HCT116 (cell line): ENCODE data around the gene TACC2. TPM values are rescaled to one million over a fixed set of nuclear protein-coding genes. Genes with fewer than 3 reads are reported as not detected.

ENCODE experiments used
- ATAC-seq: fragments of 200-7000 bp; cut with Tn5 transposase; 2 replicates; pipeline ENCODE4 v1.9.1; 2020; ENCODE audit warnings: mild to moderate bottlenecking, moderate library complexity
- BruUV-seq: library from RNA; stranded (reverse); fragments of 400-500 nt; replicated peaks from 2 replicates; lab custom pipeline; 2021; lab: Mats Ljungman, UMichigan
- CTCF ChIA-PET: fragments of 300-600 bp; sonication (Branson Sonifier 250); formaldehyde crosslinking; loops from one replicate; lab custom pipeline; 2021; ENCODE audit warnings: antibody characterized with exemption; lab: Charles Lee
- POLR2A ChIA-PET: fragments of 300-600, 350-600 bp; sonication (Branson Sonifier 250); formaldehyde crosslinking; loops from one replicate; lab custom pipeline; 2021; ENCODE audit warnings: antibody characterized with exemption; lab: Charles Lee
- RAD21 ChIA-PET, 2 experiments: fragments of 300-600 bp; sonication (Branson Sonifier 250); formaldehyde crosslinking; loops; one replicate each; lab custom pipeline; 2023; ENCODE audit warnings: low total read pairs in 2 of 2; ENCODE audit not compliant: uncharacterized antibody in 2 of 2, unreplicated experiment in 2 of 2, low non-redundant PET in 1 of 2; lab: Charles Lee
- DNase-seq: peaks from one replicate; pipeline ENCODE4 v3.0.0-alpha.2; 2010; ENCODE audit warnings: low read depth, low spot score
- H2AFZ ChIP-seq: fragments of 200-600 bp; shearing (Covaris generic), sonication (generic); 2 replicates; pipeline ENCODE4 v1.6.1; 2017; ENCODE audit warnings: low read depth, mixed run types, mixed read lengths, antibody characterized with exemption, low read length; ENCODE audit not compliant: poor library complexity, severe bottlenecking
- H3K27ac ChIP-seq: 2 replicates; pipeline ENCODE4 v1.5.1; 2012; ENCODE audit warnings: low read depth, low read length
- H3K27me3 ChIP-seq: fragments of 200-600 bp; sonication (generic); 2 replicates; pipeline ENCODE4 v1.6.1; 2016; ENCODE audit warnings: mixed run types, low read length, mixed read lengths; ENCODE audit not compliant: insufficient read depth
- H3K36me3 ChIP-seq, 2 experiments: fragments of 200-500 bp in 1 of 2; fragments of 200-600 bp in 1 of 2; sonication (Bioruptor generic) in 1 of 2; sonication (generic) in 1 of 2; 2 replicates each; pipeline versions ENCODE4 v1.5.1 to v1.6.1; 2014 to 2016; ENCODE audit warnings: low read length in 2 of 2, inconsistent platforms in 1 of 2, mixed read lengths in 1 of 2, mixed run types in 1 of 2; ENCODE audit not compliant: insufficient read depth in 2 of 2, control insufficient read depth in 1 of 2
- H3K4me1 ChIP-seq, 2 experiments: fragments of 200-600 bp in 1 of 2; sonication (generic) in 1 of 2; 2 replicates each; pipeline versions ENCODE4 v1.5.1 to v1.6.1; 2012 to 2017; ENCODE audit warnings: low read length in 2 of 2, inconsistent platforms in 1 of 2, mild to moderate bottlenecking in 1 of 2, mixed read lengths in 1 of 2, mixed run types in 1 of 2, moderate library complexity in 1 of 2; ENCODE audit not compliant: insufficient read depth in 2 of 2, control insufficient read depth in 1 of 2
- H3K4me2 ChIP-seq: fragments of 200-600 bp; sonication (generic); 2 replicates; pipeline ENCODE4 v1.6.1; 2017; ENCODE audit warnings: mixed run types, low read length, mixed read lengths
- H3K4me3 ChIP-seq, 2 experiments: fragments of 200-600 bp in 1 of 2; sonication (generic) in 1 of 2; replicated peaks in 1 of 2; 2 replicates each; pipeline ENCODE4 v1.5.1; 2011 to 2016; ENCODE audit warnings: low read length in 2 of 2, control low read depth in 1 of 2, low read depth in 1 of 2, mild to moderate bottlenecking in 1 of 2, mixed read lengths in 1 of 2, mixed run types in 1 of 2
- H3K79me2 ChIP-seq: fragments of 200-600 bp; sonication (generic); 2 replicates; pipeline ENCODE4 v1.6.1; 2017; ENCODE audit warnings: mild to moderate bottlenecking, mixed run types, low read length, moderate library complexity, mixed read lengths; ENCODE audit not compliant: insufficient read depth
- H3K9ac ChIP-seq: fragments of 200-600 bp; sonication (generic); 2 replicates; pipeline ENCODE4 v1.6.1; 2016; ENCODE audit warnings: low read length, mixed read lengths
- H3K9me2 ChIP-seq: fragments of 200-600 bp; sonication (generic), shearing (Covaris generic); 2 replicates; pipeline ENCODE4 v1.6.1; 2017; ENCODE audit warnings: mixed run types, mild to moderate bottlenecking, moderate library complexity; ENCODE audit not compliant: insufficient read depth
- H3K9me3 ChIP-seq, 2 experiments: fragments of 200-500 bp in 1 of 2; fragments of 200-600 bp in 1 of 2; sonication (Bioruptor generic) in 1 of 2; sonication (generic) in 1 of 2; 2 replicates each; pipeline ENCODE4 v1.6.1; 2014 to 2017; ENCODE audit warnings: low read length in 2 of 2, mixed read lengths in 2 of 2, inconsistent platforms in 1 of 2, low read depth in 1 of 2, mild to moderate bottlenecking in 1 of 2, mixed run types in 1 of 2, moderate library complexity in 1 of 2; ENCODE audit not compliant: control insufficient read depth in 1 of 2, insufficient read depth in 1 of 2
- H4K20me1 ChIP-seq: fragments of 200-600 bp; sonication (generic), shearing (Covaris generic); 2 replicates; pipeline ENCODE4 v1.6.1; 2017; ENCODE audit warnings: mixed run types, mild to moderate bottlenecking, moderate library complexity; ENCODE audit not compliant: insufficient read depth
- CBX3 ChIP-seq: IDR thresholded peaks from 2 replicates; pipeline ENCODE4 v1.6.1; 2012; ENCODE audit warnings: low read depth
- CEBPB ChIP-seq: IDR thresholded peaks from 2 replicates; pipeline ENCODE4 v1.6.1; 2012; ENCODE audit warnings: low read depth
- EGR1 ChIP-seq: IDR thresholded peaks from 2 replicates; pipeline ENCODE4 v1.6.1; 2012; ENCODE audit warnings: low read depth
- EZH2phosphoT487 ChIP-seq: fragments of 200-600 bp; IDR thresholded peaks from 2 replicates; pipeline ENCODE4 v1.6.1; 2018; ENCODE audit warnings: antibody characterized with exemption, borderline replicate concordance
- JUND ChIP-seq: IDR thresholded peaks from 2 replicates; pipeline ENCODE4 v1.6.1; 2012
- POLR2AphosphoS5 ChIP-seq: IDR thresholded peaks from 2 replicates; pipeline ENCODE4 v1.6.1; 2011; ENCODE audit warnings: mild to moderate bottlenecking, low read depth, low read length, moderate library complexity
- RAD21 ChIP-seq: IDR thresholded peaks from 2 replicates; pipeline ENCODE4 v1.6.1; 2012; ENCODE audit warnings: low read depth, mild to moderate bottlenecking
- SIN3A ChIP-seq: IDR thresholded peaks from 2 replicates; pipeline ENCODE4 v1.6.1; 2012; ENCODE audit warnings: low read depth
- SP1 ChIP-seq: IDR thresholded peaks from 2 replicates; pipeline ENCODE4 v1.6.1; 2012; ENCODE audit warnings: low read depth
- TCF7L2 ChIP-seq: IDR thresholded peaks from 2 replicates; pipeline ENCODE4 v1.7.0; 2011; ENCODE audit warnings: borderline replicate concordance, inconsistent platforms; ENCODE audit not compliant: insufficient read depth, insufficient read length; ENCODE audit errors: extremely low read depth
- YY1 ChIP-seq: IDR thresholded peaks from 2 replicates; pipeline ENCODE4 v1.6.1; 2011; ENCODE audit warnings: low read length, low read depth, moderate library complexity, mild to moderate bottlenecking; ENCODE audit not compliant: insufficient replicate concordance; ENCODE audit errors: extremely low read depth
- ZNF274 ChIP-seq: fragments of 200-500 bp; sonication (Bioruptor generic); IDR thresholded peaks from 2 replicates; pipeline ENCODE4 v1.6.1; 2014; ENCODE audit warnings: mild to moderate bottlenecking, low read depth, low read length, inconsistent platforms
- intact Hi-C: fragments of 100-400 bp; cut with micrococcal nuclease; formaldehyde crosslinking; loops from 2 replicates; pipeline ENCODE4 v1.10.0; 2022
- total RNA-seq: library from RNA; stranded (reverse); gene quantifications from one replicate; pipeline ENCODE4 v1.2.1, GENCODE V29; 2021; ENCODE audit not compliant: unreplicated experiment
- TF ChIP-seq, protein P1 (sequence below): IDR thresholded peaks from 2 replicates; pipeline ENCODE4 v1.6.1; 2012
- TF ChIP-seq, protein P2 (sequence below): IDR thresholded peaks from 2 replicates; pipeline ENCODE4 v1.6.1; 2012; ENCODE audit warnings: low read depth
- TF ChIP-seq, protein P3 (sequence below): IDR thresholded peaks from 2 replicates; pipeline ENCODE4 v1.6.1; 2012
- TF ChIP-seq, protein P4 (sequence below), 3 experiments: fragments of 200-600 bp in 1 of 3; sonication (generic) in 1 of 3; IDR thresholded peaks in 2 of 3; conservative IDR thresholded peaks in 1 of 3; 2 replicates each; pipeline ENCODE4 v1.5.1; 2012 to 2017; ENCODE audit warnings: low read depth in 2 of 3, low read length in 2 of 3, antibody characterized with exemption in 1 of 3, borderline replicate concordance in 1 of 3, control low read depth in 1 of 3, mild to moderate bottlenecking in 1 of 3, mixed read lengths in 1 of 3, mixed run types in 1 of 3, moderate library complexity in 1 of 3; ENCODE audit not compliant: insufficient read depth in 1 of 3
- TF ChIP-seq, protein P5 (sequence below): IDR thresholded peaks from 2 replicates; pipeline ENCODE4 v1.6.1; 2011; ENCODE audit warnings: mild to moderate bottlenecking, low read length, moderate library complexity; ENCODE audit not compliant: insufficient replicate concordance; ENCODE audit errors: extremely low read depth

TACC2 gene
- total RNA-seq, 1 experiment from 2014 or later: 38.6 TPM

DNA sequence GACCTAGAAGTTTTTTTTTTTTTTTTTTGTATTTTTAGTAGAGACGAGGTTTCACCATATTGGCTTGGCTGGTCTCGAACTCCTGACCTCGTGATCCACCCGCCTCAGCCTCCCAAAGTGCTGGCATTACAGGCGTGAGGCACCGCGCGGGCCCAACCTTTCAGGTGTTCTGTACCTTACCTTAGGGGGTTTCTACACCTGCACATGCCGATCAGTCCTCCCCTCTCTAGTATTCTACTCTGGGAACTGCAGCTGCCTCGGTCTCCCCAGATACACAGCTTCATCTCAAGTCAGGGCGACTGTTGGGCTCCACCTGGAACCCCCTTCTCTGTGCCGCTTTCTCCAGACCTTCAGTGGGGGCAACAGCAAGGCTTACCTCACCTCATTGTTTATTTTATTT lies 79.9 kb downstream of the TACC2 start:
- no peak for ATAC-seq
- Histone ChIP-seq H3K27ac (no peak overlapping the region), H2AFZ (no peak overlapping the region), H3K79me2 (no peaks in the 10 kb centered on the region), H3K9me3 (no peaks in the 10 kb centered on the region; a peak in 1 of 4 replicates), H3K4me1 (peaks cover 17 to 18% of the 10 kb centered on the region in 2 experiments), H3K9me2 (no peaks in the 10 kb centered on the region), H3K4me3 (no peak overlapping the region), H3K4me2 (no peak overlapping the region)
- CTCF ChIA-PET: no interaction called here
- POLR2A ChIA-PET: interaction anchor here (0.5 to 1.2 kb wide), 2 partner anchors 10 to 17 kb away, joined by 3 read pairs; no protein-coding TSS in a partner anchor
- intact Hi-C loops: loop anchor here (10.0 kb wide), 1 partner anchor 636 kb away; no protein-coding TSS in a partner anchor
- DNase-seq: no peak
- TF ChIP-seq JUND (no peak), EGR1 (no peak), TCF7L2 (no peak), POLR2AphosphoS5 (no peak), CEBPB (no peak), RAD21 (no peak), SIN3A (no peak), YY1 (no peak), CBX3 (no peak), EZH2phosphoT487 (no peak), SP1 (no peak), ZNF274 (no peak)
- TF ChIP-seq, protein P1, sequence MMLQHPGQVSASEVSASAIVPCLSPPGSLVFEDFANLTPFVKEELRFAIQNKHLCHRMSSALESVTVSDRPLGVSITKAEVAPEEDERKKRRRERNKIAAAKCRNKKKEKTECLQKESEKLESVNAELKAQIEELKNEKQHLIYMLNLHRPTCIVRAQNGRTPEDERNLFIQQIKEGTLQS: no peak
- TF ChIP-seq, protein P2, sequence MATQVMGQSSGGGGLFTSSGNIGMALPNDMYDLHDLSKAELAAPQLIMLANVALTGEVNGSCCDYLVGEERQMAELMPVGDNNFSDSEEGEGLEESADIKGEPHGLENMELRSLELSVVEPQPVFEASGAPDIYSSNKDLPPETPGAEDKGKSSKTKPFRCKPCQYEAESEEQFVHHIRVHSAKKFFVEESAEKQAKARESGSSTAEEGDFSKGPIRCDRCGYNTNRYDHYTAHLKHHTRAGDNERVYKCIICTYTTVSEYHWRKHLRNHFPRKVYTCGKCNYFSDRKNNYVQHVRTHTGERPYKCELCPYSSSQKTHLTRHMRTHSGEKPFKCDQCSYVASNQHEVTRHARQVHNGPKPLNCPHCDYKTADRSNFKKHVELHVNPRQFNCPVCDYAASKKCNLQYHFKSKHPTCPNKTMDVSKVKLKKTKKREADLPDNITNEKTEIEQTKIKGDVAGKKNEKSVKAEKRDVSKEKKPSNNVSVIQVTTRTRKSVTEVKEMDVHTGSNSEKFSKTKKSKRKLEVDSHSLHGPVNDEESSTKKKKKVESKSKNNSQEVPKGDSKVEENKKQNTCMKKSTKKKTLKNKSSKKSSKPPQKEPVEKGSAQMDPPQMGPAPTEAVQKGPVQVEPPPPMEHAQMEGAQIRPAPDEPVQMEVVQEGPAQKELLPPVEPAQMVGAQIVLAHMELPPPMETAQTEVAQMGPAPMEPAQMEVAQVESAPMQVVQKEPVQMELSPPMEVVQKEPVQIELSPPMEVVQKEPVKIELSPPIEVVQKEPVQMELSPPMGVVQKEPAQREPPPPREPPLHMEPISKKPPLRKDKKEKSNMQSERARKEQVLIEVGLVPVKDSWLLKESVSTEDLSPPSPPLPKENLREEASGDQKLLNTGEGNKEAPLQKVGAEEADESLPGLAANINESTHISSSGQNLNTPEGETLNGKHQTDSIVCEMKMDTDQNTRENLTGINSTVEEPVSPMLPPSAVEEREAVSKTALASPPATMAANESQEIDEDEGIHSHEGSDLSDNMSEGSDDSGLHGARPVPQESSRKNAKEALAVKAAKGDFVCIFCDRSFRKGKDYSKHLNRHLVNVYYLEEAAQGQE: no peak
- TF ChIP-seq, protein P3, sequence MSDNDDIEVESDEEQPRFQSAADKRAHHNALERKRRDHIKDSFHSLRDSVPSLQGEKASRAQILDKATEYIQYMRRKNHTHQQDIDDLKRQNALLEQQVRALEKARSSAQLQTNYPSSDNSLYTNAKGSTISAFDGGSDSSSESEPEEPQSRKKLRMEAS: no peak
- TF ChIP-seq, protein P4, sequence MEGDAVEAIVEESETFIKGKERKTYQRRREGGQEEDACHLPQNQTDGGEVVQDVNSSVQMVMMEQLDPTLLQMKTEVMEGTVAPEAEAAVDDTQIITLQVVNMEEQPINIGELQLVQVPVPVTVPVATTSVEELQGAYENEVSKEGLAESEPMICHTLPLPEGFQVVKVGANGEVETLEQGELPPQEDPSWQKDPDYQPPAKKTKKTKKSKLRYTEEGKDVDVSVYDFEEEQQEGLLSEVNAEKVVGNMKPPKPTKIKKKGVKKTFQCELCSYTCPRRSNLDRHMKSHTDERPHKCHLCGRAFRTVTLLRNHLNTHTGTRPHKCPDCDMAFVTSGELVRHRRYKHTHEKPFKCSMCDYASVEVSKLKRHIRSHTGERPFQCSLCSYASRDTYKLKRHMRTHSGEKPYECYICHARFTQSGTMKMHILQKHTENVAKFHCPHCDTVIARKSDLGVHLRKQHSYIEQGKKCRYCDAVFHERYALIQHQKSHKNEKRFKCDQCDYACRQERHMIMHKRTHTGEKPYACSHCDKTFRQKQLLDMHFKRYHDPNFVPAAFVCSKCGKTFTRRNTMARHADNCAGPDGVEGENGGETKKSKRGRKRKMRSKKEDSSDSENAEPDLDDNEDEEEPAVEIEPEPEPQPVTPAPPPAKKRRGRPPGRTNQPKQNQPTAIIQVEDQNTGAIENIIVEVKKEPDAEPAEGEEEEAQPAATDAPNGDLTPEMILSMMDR (IDR thresholded peaks at IDR 0.05 in 2 of 3, conservative IDR thresholded peaks at IDR 0.05 in 1 of 3; ENCODE audit: borderline replicate concordance in 1 of 3, insufficient read depth in 1 of 3, low read depth in 2 of 3, low read length in 2 of 3): no peak
- TF ChIP-seq, protein P5, sequence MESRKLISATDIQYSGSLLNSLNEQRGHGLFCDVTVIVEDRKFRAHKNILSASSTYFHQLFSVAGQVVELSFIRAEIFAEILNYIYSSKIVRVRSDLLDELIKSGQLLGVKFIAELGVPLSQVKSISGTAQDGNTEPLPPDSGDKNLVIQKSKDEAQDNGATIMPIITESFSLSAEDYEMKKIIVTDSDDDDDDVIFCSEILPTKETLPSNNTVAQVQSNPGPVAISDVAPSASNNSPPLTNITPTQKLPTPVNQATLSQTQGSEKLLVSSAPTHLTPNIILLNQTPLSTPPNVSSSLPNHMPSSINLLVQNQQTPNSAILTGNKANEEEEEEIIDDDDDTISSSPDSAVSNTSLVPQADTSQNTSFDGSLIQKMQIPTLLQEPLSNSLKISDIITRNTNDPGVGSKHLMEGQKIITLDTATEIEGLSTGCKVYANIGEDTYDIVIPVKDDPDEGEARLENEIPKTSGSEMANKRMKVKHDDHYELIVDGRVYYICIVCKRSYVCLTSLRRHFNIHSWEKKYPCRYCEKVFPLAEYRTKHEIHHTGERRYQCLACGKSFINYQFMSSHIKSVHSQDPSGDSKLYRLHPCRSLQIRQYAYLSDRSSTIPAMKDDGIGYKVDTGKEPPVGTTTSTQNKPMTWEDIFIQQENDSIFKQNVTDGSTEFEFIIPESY: no peak
- TF ChIP-seq, all 23 proteins: peak for 0
- Histone ChIP-seq H3K36me3 (no peaks in the 10 kb centered on the region), H4K20me1 (no peaks in the 10 kb centered on the region), H3K9ac (no peak overlapping the region), H3K27me3 (no peaks in the 10 kb centered on the region)
- BruUV-seq: no TSS peak
- RAD21 ChIA-PET: no interaction called here
